KMS-11 (cell line): ENCODE results near the gene CCDC92.

Experiments used
- H2AFZ ChIP-seq: fragments of 200-600 bp; sonication (generic); 2 replicates; pipeline ENCODE4 v1.6.1; 2016; ENCODE audit warnings: antibody characterized with exemption, mixed run types, low read depth
- H3K27ac ChIP-seq: fragments of 200-600 bp; sonication (generic); 2 replicates; pipeline ENCODE4 v1.6.1; 2016; ENCODE audit warnings: mild to moderate bottlenecking, mixed run types
- H3K27me3 ChIP-seq: fragments of 200-600 bp; sonication (generic); 2 replicates; pipeline ENCODE4 v1.6.1; 2017; ENCODE audit warnings: mild to moderate bottlenecking, low read depth, mixed run types, moderate library complexity; ENCODE audit not compliant: insufficient read depth
- H3K36me3 ChIP-seq: fragments of 200-600 bp; sonication (generic); 2 replicates; pipeline ENCODE4 v1.6.1; 2017; ENCODE audit warnings: mild to moderate bottlenecking, mixed run types; ENCODE audit not compliant: insufficient read depth
- H3K4me1 ChIP-seq: fragments of 200-600 bp; sonication (generic); 2 replicates; pipeline ENCODE4 v1.6.1; 2016; ENCODE audit warnings: mild to moderate bottlenecking, low read depth, mixed run types; ENCODE audit not compliant: poor library complexity, severe bottlenecking
- H3K4me2 ChIP-seq: fragments of 200-600 bp; sonication (generic); 2 replicates; pipeline ENCODE4 v1.7.0; 2016; ENCODE audit warnings: mild to moderate bottlenecking, mixed run types
- H3K4me3 ChIP-seq: fragments of 200-600 bp; sonication (generic); IDR thresholded peaks from 2 replicates; pipeline ENCODE4 v1.6.1; 2017; ENCODE audit warnings: low read depth, low read length, mixed read lengths; ENCODE audit not compliant: insufficient read depth
- H3K79me2 ChIP-seq: fragments of 200-600 bp; sonication (generic); 2 replicates; pipeline ENCODE4 v1.6.1; 2016; ENCODE audit warnings: low read depth, mixed run types; ENCODE audit not compliant: insufficient read depth
- H3K9ac ChIP-seq: fragments of 200-600 bp; sonication (generic); 2 replicates; pipeline ENCODE4 v1.6.1; 2016; ENCODE audit warnings: mild to moderate bottlenecking, mixed run types
- H4K20me1 ChIP-seq: fragments of 200-600 bp; sonication (generic); 2 replicates; pipeline ENCODE4 v1.6.1; 2016; ENCODE audit warnings: mild to moderate bottlenecking, mixed run types; ENCODE audit not compliant: insufficient read depth
- CTCF ChIP-seq: fragments of 200-600 bp; sonication (generic); conservative IDR thresholded peaks from 2 replicates; pipeline ENCODE4 v1.6.1; 2017; ENCODE audit warnings: low read depth, mild to moderate bottlenecking, antibody characterized with exemption, low read length, moderate library complexity, mixed read lengths

Gene CCDC92

DNA sequence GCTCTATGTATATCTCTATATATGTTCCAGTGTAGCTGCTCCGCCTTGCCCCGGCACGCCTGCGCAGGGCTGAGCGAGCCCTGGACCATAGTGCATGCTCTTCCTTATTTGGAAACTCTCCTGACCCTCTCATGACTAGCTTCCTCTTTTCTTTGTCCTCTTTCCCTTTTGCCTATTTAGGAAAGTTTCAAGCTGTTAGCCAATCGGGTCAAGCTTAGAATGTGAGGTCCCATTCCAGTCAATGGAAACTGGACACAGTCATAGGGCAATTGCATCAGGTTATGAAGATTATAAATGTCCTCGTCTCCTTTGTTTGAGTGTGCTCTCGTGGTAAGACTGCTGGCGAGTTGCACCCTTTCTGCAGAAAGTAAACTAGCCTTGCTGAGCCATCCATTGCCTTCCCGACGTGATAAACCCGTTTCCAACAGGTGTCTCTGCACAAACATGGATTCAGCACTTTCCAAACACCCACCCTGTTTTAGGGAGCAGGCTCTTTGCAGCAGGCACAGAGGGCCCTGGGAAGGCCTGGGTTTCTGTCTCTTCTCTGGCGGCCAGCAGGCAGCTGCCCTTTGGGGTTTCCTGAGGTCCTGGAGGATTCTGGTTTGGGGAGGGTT lies 30.9 kb downstream of the CCDC92 start:
- Histone ChIP-seq H3K27me3 (no peaks in the 10 kb centered on the region), H3K4me1 (peaks cover 7% of the 10 kb centered on the region), H3K4me2 (no peak overlapping the region), H3K36me3 (no peaks in the 10 kb centered on the region), H2AFZ (no peak overlapping the region), H4K20me1 (no peaks in the 10 kb centered on the region), H3K9ac (no peak overlapping the region), H3K27ac (no peak overlapping the region), H3K79me2 (no peaks in the 10 kb centered on the region), H3K4me3 (no peak overlapping the region)
- no peak for TF ChIP-seq CTCF

DNA sequence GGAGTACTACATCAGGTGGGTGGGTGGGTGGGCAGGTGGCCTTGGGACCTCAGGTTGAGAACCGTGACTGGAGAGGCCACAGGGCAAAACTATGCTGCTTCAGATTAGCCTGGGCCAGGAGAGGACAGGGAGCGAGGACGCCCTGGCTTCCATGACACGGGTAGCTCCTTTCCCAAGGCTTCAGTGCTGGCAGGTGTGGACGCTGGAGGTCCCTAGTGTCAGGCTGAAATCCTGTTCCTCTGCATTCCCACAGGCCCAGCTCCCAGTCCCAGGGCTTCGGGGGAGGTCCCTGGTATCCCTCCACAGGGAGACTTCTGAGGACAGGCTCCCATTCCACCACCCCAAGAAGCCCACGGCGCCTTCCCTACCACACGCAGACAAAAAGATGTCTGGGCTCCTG lies 31.6 kb downstream of the CCDC92 start:
- H3K4me1 ChIP-seq, result peaks cover 7% of the 10 kb centered on the region
- no peak overlapping the region for H3K4me3 ChIP-seq
- no peaks in the 10 kb centered on the region for H3K27me3 ChIP-seq
- no peak overlapping the region for H3K4me2 ChIP-seq
- no peaks in the 10 kb centered on the region for H3K36me3 ChIP-seq
- H3K79me2 ChIP-seq, result no peaks in the 10 kb centered on the region
- H4K20me1 ChIP-seq, result no peaks in the 10 kb centered on the region
- H3K27ac ChIP-seq, result no peak overlapping the region
- no peak overlapping the region for H2AFZ ChIP-seq
- no peak overlapping the region for H3K9ac ChIP-seq
- no peak for TF ChIP-seq CTCF

- H3K4me2 ChIP-seq, result no peak overlapping the region
- no peaks in the 10 kb centered on the region for H3K27me3 ChIP-seq
- peaks cover 7% of the 10 kb centered on the region for H3K4me1 ChIP-seq
- H3K9ac ChIP-seq, result no peak overlapping the region
- H2AFZ ChIP-seq, result no peak overlapping the region
- no peaks in the 10 kb centered on the region for H3K79me2 ChIP-seq
- no peaks in the 10 kb centered on the region for H3K36me3 ChIP-seq
- H3K27ac ChIP-seq, result no peak overlapping the region
- TF ChIP-seq CTCF, result no peak
- H3K4me3 ChIP-seq, result no peak overlapping the region
- H4K20me1 ChIP-seq, result no peaks in the 10 kb centered on the region
Observed at GRCh38 chr12:123940627-123940966, 32.0 kb downstream of the CCDC92 start.

- H3K36me3 ChIP-seq, result no peaks in the 10 kb centered on the region
Observed at GRCh38 chr12:123939716-123940626, 32.7 kb downstream of the CCDC92 start.

More at GRCh38 chr12:123939716-123940626, 32.7 kb downstream of the CCDC92 start:
- H3K27ac ChIP-seq, result no peak overlapping the region
- TF ChIP-seq CTCF, result no peak
- H3K79me2 ChIP-seq, result no peaks in the 10 kb centered on the region
- H3K4me1 ChIP-seq, result peaks cover 7% of the 10 kb centered on the region
- no peaks in the 10 kb centered on the region for H3K27me3 ChIP-seq
- no peak overlapping the region for H3K4me3 ChIP-seq
- no peak overlapping the region for H3K9ac ChIP-seq
- H2AFZ ChIP-seq, result no peak overlapping the region
- no peak overlapping the region for H3K4me2 ChIP-seq
- no peaks in the 10 kb centered on the region for H4K20me1 ChIP-seq
